ENCODE data around the gene ATP10A.

Gene ATP10A

DNA sequence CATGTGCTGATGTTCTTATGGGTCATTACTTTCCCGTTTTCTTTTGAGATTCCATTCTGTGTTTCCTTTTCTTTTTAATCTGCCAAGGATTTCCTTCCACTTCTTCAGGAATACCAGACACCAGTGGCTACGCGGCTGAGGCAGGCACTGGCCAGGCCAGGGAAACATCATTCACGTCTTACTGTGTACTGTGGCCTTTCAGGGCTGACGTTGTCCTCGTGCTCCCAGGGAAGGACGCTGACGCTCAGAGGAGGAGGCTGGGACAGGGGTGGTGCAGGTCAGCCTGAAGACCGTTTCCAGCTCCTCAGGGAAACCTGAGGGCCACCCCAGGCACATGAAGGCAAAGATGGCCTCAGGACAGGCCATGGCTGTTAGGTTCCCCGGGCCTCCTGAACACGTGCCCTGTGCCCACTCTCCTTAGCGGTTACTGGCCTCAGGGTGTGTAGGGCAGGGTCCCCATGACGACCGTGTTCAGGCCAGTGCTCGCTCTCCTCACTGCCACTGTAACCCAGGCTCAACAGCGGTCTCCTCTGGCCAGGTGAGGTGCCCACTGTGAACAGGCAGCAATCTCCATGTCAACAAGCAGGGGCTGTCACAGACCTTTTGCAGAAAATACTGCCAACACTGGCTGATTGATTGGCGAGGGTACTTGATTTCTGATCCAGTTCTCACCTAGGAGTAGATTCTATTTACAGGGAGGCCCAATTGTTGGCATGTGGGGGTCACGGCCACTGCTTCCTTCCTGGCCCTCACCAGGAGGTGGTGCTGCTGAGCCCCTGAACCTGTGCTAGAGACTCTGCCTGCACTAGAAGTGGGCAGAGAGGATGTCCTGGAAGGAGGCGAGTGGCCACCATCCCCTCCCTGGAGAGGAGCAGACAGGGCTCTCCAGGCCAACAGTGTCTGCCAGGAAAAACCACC, 169.5 kb downstream of the ATP10A start:
- DNase-seq (peak; percentile 49), ATAC-seq (no peak)
- Mint-ChIP-seq H3K27me3 (no peaks in the 10 kb centered on the region), H3K27ac (no peak overlapping the region), H3K4me1 (no peaks in the 10 kb centered on the region), H3K9me3 (no peaks in the 10 kb centered on the region), H3K36me3 (ENCODE audit: low read depth) (peaks cover 30% of the 10 kb centered on the region), H3K4me3 (no peak overlapping the region)

DNA sequence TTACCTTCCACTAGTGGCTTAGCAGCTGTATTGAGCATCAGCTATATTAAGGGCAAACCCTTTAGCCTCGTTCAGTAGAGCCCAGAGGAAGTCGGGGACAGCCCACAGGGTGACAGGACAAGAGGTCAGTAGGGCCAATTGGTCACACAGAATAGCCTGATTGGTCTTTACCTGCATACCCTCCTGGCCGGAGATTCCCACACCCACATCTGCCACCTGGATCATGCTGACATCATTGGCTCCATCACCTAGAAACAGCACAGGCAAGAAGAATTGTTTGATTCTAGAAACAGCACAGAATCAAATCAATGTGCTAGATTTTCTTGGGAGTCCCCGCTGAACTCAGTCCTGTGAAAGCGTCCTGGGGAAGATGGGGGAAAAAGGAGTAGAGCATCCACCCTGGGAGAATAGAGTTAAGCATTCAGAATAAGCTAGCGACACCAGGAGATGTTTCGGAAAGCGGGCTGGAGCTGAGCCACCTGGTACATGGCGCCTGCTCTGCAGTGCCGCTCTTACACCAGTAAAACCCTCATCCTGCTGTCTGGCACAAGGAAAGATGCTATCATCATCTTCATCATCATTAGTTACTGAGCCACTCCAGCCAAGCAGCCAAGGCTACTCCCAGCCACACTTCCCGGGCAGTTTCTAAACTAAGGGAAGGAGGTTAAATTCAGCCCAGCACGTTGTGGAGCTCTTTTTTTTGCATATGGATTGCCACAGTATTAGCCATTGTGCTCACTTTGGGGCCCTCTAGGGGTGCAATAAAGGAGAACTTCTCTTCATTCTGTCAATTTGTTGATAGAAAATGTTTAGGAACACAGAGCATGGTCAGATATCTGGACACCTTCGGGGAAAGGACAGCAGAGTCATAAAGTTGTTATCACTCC, 171.3 kb downstream of the ATP10A start:
- H3K4me1 Mint-ChIP-seq: no peaks in the 10 kb centered on the region
- no peak for ATAC-seq
- peaks cover 24% of the 10 kb centered on the region for H3K36me3 Mint-ChIP-seq (ENCODE audit: low read depth)

DNA sequence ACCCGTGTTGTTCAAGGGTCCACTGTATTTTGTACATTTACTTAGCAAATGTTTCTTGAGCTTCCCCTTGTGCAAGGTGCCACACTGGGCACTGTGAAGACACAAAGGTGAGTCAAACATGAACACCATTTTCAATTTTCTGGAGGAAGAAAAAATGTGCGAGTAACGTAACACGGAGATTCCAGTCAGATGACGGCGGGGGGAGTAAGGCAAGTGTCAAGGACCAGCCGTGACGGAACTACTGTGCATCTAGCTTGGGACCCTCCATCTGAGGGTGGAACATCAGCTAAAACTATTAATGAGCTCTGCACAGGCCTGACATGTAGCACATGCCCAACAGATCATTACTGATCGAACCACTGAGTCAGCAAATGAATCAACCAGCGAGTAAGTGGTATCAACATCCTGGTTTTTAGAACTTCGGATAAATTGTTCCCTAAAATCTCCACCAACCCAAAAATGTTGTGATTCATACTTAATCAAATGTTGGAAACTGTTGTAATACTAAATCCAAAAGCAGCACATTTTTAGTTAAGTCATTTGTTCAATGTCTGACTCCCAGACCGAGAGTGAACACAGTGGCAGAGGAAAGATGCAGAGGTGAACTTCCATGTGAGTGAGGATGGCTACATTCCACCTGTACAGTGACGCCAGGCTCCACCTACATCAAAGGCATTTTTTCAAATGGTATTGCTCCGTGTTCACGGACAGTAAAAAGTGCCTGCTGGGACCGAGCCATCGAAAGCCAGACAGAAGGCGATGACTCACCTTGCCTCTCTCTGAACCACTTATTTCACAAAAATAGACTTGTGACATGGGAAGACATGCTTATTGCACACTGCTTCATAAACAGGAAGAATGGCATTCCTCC, 172.2 kb downstream of the ATP10A start:
- DNase-seq (no peak), ATAC-seq (no peak)
- H3K4me1 Mint-ChIP-seq: no peaks in the 10 kb centered on the region
- peaks cover 25% of the 10 kb centered on the region for H3K36me3 Mint-ChIP-seq (ENCODE audit: low read depth)
- H3K27me3 Mint-ChIP-seq: no peaks in the 10 kb centered on the region
- H3K27ac Mint-ChIP-seq: no peak overlapping the region
- H3K4me3 Mint-ChIP-seq: no peak overlapping the region
- no peaks in the 10 kb centered on the region for H3K9me3 Mint-ChIP-seq

More for the DNA sequence above, 171.3 kb downstream of the ATP10A start:
- H3K9me3 Mint-ChIP-seq: no peaks in the 10 kb centered on the region
- H3K27ac Mint-ChIP-seq: no peak overlapping the region
- no peak overlapping the region for H3K4me3 Mint-ChIP-seq
- DNase-seq: no peak
- H3K27me3 Mint-ChIP-seq: no peaks in the 10 kb centered on the region

GRCh38 chr15:25689592-25689991, 173.5 kb downstream of the ATP10A start:
- Mint-ChIP-seq H3K4me3 (no peak overlapping the region), H3K36me3 (ENCODE audit: low read depth) (peaks cover 31% of the 10 kb centered on the region), H3K4me1 (no peaks in the 10 kb centered on the region), H3K27me3 (no peaks in the 10 kb centered on the region), H3K27ac (no peak overlapping the region), H3K9me3 (no peaks in the 10 kb centered on the region)
- DNase-seq (no peak), ATAC-seq (no peak)

GRCh38 chr15:25688166-25688565, 175.0 kb downstream of the ATP10A start:
- no peak overlapping the region for H3K4me3 Mint-ChIP-seq
- H3K27me3 Mint-ChIP-seq: no peaks in the 10 kb centered on the region
- ATAC-seq (no peak), DNase-seq (no peak)
- no peak overlapping the region for H3K27ac Mint-ChIP-seq
- peaks cover 36% of the 10 kb centered on the region for H3K36me3 Mint-ChIP-seq (ENCODE audit: low read depth)
- H3K4me1 Mint-ChIP-seq: no peaks in the 10 kb centered on the region
- no peaks in the 10 kb centered on the region for H3K9me3 Mint-ChIP-seq

GRCh38 chr15:25687689-25688088, 175.4 kb downstream of the ATP10A start:
- H3K36me3 Mint-ChIP-seq (ENCODE audit: low read depth): peaks cover 38% of the 10 kb centered on the region
- no peak for ATAC-seq
- H3K27ac Mint-ChIP-seq: no peak overlapping the region

DNA sequence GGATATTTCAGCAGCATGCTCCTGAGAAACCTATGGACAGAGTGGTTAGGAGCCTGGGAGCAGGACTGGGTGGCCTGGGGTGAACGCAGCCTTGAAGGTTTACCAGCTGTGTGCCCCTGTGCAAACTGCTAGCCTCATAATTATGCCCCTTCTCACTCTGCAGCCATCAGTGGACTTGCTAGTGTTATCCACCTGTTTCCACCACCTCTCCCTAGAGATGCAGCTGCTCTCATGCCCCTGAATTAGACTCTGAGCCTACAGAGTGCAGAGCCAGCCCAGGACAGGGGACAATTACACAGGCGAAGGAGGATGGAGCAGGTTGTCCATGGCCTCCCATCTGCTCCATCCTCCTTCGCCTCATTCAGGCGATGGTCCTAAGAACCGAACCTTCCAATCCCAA, 175.9 kb downstream of the ATP10A start:
- H3K4me3 Mint-ChIP-seq: no peak overlapping the region
- H3K9me3 Mint-ChIP-seq: no peaks in the 10 kb centered on the region
- DNase-seq (no peak), ATAC-seq (no peak)
- peaks cover 34% of the 10 kb centered on the region for H3K36me3 Mint-ChIP-seq (ENCODE audit: low read depth)
- no peak overlapping the region for H3K27ac Mint-ChIP-seq
- H3K4me1 Mint-ChIP-seq: no peaks in the 10 kb centered on the region
- H3K27me3 Mint-ChIP-seq: no peaks in the 10 kb centered on the region

More at GRCh38 chr15:25687689-25688088, 175.4 kb downstream of the ATP10A start:
- no peaks in the 10 kb centered on the region for H3K9me3 Mint-ChIP-seq
- H3K27me3 Mint-ChIP-seq: no peaks in the 10 kb centered on the region
- no peak for DNase-seq
- no peak overlapping the region for H3K4me3 Mint-ChIP-seq
- H3K4me1 Mint-ChIP-seq: no peaks in the 10 kb centered on the region

DNA sequence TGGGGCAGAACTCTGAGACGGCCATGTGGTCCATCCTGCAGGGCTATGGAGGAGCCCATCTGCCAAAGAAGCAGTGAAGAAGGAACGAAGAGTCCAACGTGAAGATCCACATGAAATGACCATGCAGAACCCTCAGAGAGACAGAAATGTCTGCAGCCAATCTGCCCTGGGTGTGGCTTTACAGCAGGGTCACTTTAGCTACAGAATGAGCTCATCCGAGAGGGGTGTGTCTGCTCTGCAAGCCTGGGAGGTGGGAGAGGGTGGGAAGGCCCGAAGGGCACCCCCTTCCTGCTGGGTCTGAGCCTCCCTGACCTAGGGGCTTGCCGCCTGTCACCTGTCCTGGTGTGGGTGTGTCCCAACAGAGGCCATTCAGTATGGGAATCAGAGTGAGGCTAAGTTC, 176.3 kb downstream of the ATP10A start:
- Mint-ChIP-seq H3K4me3 (no peak overlapping the region), H3K4me1 (no peaks in the 10 kb centered on the region), H3K27ac (no peak overlapping the region), H3K9me3 (no peaks in the 10 kb centered on the region), H3K36me3 (ENCODE audit: low read depth) (peaks cover 35% of the 10 kb centered on the region), H3K27me3 (no peaks in the 10 kb centered on the region)
- ATAC-seq: no peak
- no peak for DNase-seq

DNA sequence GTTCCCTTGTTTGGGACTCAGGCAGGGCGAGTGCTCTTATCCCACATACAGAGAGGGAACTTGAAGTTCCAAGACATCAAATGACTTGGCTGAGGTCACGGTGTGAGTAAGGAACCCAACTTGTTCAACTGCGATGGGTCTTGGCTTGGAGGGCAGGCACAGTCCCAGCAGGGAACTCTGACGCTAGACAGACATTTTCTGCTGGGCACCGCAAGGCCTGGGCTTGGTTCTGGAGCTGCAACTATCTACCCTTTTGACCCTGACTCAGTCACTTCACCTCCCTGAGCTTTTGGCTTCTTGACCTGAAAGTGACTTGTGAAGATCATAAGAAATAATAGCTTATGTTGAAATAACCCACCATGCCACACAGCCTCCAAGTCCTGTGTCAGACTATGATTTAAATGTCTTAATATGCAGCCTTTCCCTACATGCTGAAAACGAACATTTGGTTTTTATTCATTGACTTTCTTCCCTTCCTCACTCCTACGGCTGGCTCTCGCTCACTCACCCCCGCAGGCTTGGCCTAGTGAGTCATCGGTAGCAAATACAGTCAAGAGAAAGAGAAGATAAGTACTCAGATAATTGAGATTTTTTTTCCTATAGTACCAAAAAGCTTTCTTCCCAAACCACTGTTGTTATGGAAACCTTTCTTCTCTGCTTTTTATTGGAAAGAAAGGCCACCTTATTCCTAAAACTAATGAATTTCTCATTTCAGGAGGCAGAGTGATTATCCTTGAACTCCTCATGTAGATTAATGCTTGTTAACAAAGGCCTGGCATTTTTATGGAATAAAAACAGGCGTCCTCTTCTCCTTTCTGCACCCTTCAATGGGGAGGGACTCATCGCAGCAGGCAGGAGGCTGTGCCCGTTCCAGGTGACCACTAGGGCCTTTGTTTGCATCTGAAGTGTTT, 178.4 kb downstream of the ATP10A start:
- DNase-seq (no peak), ATAC-seq (no peak)
- no peaks in the 10 kb centered on the region for H3K27me3 Mint-ChIP-seq
- no peaks in the 10 kb centered on the region for H3K4me1 Mint-ChIP-seq
- peaks cover 48% of the 10 kb centered on the region for H3K36me3 Mint-ChIP-seq (ENCODE audit: low read depth)
- H3K27ac Mint-ChIP-seq: no peak overlapping the region
- no peak overlapping the region for H3K4me3 Mint-ChIP-seq
- H3K9me3 Mint-ChIP-seq: no peaks in the 10 kb centered on the region

GRCh38 chr15:25683911-25684310, 179.2 kb downstream of the ATP10A start:
- peak; percentile 13 for ATAC-seq
- H3K27me3 Mint-ChIP-seq: no peaks in the 10 kb centered on the region
- H3K9me3 Mint-ChIP-seq: no peaks in the 10 kb centered on the region
- H3K4me1 Mint-ChIP-seq: no peaks in the 10 kb centered on the region
- no peak for DNase-seq
- peaks cover 43% of the 10 kb centered on the region for H3K36me3 Mint-ChIP-seq (ENCODE audit: low read depth)
- H3K27ac Mint-ChIP-seq: no peak overlapping the region
- no peak overlapping the region for H3K4me3 Mint-ChIP-seq

DNA sequence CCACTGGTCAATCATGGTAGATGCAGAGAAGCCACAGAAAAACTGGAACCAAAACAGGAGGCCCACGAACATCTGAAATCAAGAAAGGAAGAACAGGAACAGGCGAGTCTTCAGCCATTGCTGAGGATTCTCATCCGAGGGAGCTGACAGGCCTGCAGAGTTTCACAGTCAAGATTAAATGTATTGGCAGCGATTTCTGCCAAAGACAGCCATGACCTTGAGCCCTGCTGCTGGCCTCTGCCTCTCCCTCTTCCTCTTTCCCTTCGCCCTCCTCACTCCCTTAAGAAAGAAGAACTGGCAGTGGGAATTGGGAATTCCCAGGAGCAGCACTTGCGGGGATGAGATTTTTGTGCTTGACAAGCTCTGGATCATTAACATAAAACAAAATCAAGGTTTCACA, 179.7 kb downstream of the ATP10A start:
- H3K4me1 Mint-ChIP-seq: no peaks in the 10 kb centered on the region
- H3K27ac Mint-ChIP-seq: no peak overlapping the region
- H3K9me3 Mint-ChIP-seq: no peaks in the 10 kb centered on the region
- H3K36me3 Mint-ChIP-seq (ENCODE audit: low read depth): peaks cover 46% of the 10 kb centered on the region
- H3K4me3 Mint-ChIP-seq: no peak overlapping the region
- no peaks in the 10 kb centered on the region for H3K27me3 Mint-ChIP-seq
- DNase-seq: no peak
- ATAC-seq: no peak

- Mint-ChIP-seq H3K4me1 (no peaks in the 10 kb centered on the region), H3K36me3 (ENCODE audit: low read depth) (peaks cover 46% of the 10 kb centered on the region), H3K27ac (no peak overlapping the region), H3K9me3 (no peaks in the 10 kb centered on the region), H3K4me3 (no peak overlapping the region), H3K27me3 (no peaks in the 10 kb centered on the region)
- DNase-seq (no peak), ATAC-seq (no peak)
Measured at GRCh38 chr15:25682340-25682739, 180.8 kb downstream of the ATP10A start.

- no peaks in the 10 kb centered on the region for H3K9me3 Mint-ChIP-seq
- no peaks in the 10 kb centered on the region for H3K27me3 Mint-ChIP-seq
- H3K4me1 Mint-ChIP-seq: no peaks in the 10 kb centered on the region
- peaks cover 42% of the 10 kb centered on the region for H3K36me3 Mint-ChIP-seq (ENCODE audit: low read depth)
- no peak for ATAC-seq
- H3K27ac Mint-ChIP-seq: no peak overlapping the region
- H3K4me3 Mint-ChIP-seq: no peak overlapping the region
- no peak for DNase-seq
Measured at GRCh38 chr15:25680686-25681025, 182.5 kb downstream of the ATP10A start.
